ENCODE measurements around the gene KCNJ10.

Gene KCNJ10

DNA sequence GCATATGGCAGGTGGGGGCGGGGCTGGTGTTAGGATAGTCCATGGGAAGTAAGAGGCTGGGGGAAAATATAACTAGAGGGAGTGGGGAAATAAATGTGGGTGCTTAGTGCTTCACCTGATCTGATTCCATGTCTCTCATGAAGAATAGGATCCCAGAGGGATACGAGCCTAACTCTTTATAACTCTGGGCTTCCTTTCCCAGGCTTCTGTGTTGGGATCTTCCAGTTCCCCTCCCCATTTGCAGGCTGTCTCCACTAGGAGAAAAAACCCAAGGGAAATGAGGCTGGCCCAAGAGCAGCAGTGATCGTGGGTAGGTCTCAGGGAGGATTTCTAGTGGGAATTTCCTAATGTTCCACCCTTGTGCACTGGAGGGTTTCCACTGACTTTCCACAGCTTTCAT, 13.0 kb upstream of the KCNJ10 start:
- H3K4me1 Mint-ChIP-seq: peaks cover 11 to 25% of the 10 kb centered on the region in 2 donors
- DNase-seq (no peak), ATAC-seq (replicated peaks) (no peak)
- H3K4me3 Mint-ChIP-seq: peak overlapping the region in 1 of 2 donors; percentile 21
- H3K36me3 Mint-ChIP-seq: peaks cover 2 to 11% of the 10 kb centered on the region in 2 donors
- no peak overlapping the region for H3K27ac Mint-ChIP-seq
- H3K9me3 Mint-ChIP-seq: no peaks in the 10 kb centered on the region
- peaks cover 37 to 51% of the 10 kb centered on the region in 2 donors for H3K27me3 Mint-ChIP-seq

DNA sequence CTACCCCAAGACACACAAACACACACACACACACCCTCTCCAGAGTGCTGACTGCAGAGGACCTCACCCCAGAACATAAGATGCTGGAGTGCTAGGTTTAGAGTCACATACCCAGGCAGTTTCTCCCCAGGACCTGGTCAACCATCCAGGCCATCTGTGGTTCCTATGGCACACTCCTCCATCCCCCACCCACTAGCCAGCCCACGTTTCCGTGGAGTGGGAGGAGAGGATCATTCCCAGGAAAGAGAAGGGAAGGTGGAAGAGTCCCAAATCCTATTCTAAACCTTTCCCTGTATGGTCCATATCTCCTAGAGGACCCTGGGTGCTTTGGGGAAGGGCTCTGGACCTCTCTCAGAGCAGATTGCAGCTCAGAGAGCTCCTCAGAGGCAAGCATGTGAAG, 12.5 kb upstream of the KCNJ10 start:
- DNase-seq (no peak), ATAC-seq (replicated peaks) (no peak)
- Mint-ChIP-seq H3K36me3 (peaks cover 2 to 11% of the 10 kb centered on the region in 2 donors), H3K9me3 (no peaks in the 10 kb centered on the region), H3K4me1 (peaks cover 11 to 25% of the 10 kb centered on the region in 2 donors), H3K27me3 (peaks cover 38 to 54% of the 10 kb centered on the region in 2 donors), H3K27ac (no peak overlapping the region), H3K4me3 (no peak overlapping the region)

DNA sequence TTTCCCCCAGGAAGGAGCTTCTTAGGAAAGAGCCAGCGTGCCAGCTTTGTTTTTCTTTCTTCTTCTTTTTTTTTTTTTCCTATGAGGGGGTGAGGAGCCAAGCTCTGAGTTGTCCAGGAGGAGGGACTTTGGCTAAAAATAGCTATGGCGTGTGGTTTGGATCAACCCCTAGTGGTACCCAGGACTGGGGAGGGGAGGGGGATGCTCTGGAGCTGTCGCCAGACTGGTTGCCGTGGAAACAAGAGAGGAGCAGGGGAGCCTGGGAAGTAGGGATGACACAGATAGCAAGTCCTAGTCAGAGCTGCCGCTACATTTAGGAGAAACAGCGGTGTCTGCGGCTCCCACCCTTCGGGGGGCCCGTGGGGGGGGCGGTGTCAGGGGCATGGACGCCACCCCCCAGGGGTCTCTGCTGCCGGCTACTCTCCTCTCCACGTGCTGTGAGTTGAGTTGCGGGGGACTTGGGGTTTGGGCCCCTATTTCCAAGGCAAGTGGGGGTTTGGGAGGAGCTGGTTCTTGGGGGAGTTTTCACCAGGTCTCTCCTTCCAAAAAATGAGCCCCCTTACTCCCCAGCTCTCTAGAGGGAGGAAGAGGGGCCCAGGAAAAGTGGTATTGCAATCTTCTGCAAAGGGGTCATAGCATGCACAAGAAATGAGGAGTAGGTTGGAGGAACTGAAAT, 11.4 kb upstream of the KCNJ10 start, which contains the start of gene KCNJ9:
Gene KCNJ9 (plus strand): TSS at position 278 of the 676 bp plus-strand sequence. CDS start 2,493 bp downstream, outside the sequence.
- peaks cover 11 to 25% of the 10 kb centered on the region in 2 donors for H3K4me1 Mint-ChIP-seq
- no peak for ATAC-seq (replicated peaks)
- no peak within 1 kb of the TSS for H3K27ac Mint-ChIP-seq
- H3K9me3 Mint-ChIP-seq: no peaks in the 10 kb centered on the region
- no peak within 1 kb of the TSS for H3K4me3 Mint-ChIP-seq
- no peak for DNase-seq
- peaks cover 2 to 3% of the 10 kb centered on the region in 2 donors for H3K36me3 Mint-ChIP-seq
- H3K27me3 Mint-ChIP-seq: peaks cover 42 to 58% of the 10 kb centered on the region in 2 donors

GRCh38 chr1:160080381-160081100, 10.6 kb upstream of the KCNJ10 start:
- H3K27me3 Mint-ChIP-seq: peaks cover 49 to 67% of the 10 kb centered on the region in 2 donors

GRCh38 chr1:160079448-160079847, 9.5 kb upstream of the KCNJ10 start:
- H3K4me1 Mint-ChIP-seq: peaks cover 8 to 18% of the 10 kb centered on the region in 2 donors
- H3K9me3 Mint-ChIP-seq: no peaks in the 10 kb centered on the region
- ATAC-seq (replicated peaks) (no peak), DNase-seq (no peak)
- no peaks in the 10 kb centered on the region for H3K36me3 Mint-ChIP-seq
- H3K27me3 Mint-ChIP-seq: peaks cover 49 to 77% of the 10 kb centered on the region in 2 donors
- H3K4me3 Mint-ChIP-seq: no peak overlapping the region
- no peak overlapping the region for H3K27ac Mint-ChIP-seq

More at GRCh38 chr1:160080381-160081100, 10.6 kb upstream of the KCNJ10 start:
- H3K9me3 Mint-ChIP-seq: no peaks in the 10 kb centered on the region
- no peak overlapping the region for H3K27ac Mint-ChIP-seq
- peaks cover 9 to 20% of the 10 kb centered on the region in 2 donors for H3K4me1 Mint-ChIP-seq
- no peak for ATAC-seq (replicated peaks)
- DNase-seq: no peak
- no peak overlapping the region for H3K4me3 Mint-ChIP-seq
- peaks cover 0 to under 1% of the 10 kb centered on the region in 2 donors for H3K36me3 Mint-ChIP-seq

- Mint-ChIP-seq H3K9me3 (no peaks in the 10 kb centered on the region), H3K36me3 (no peaks in the 10 kb centered on the region), H3K27me3 (peaks cover 49 to 80% of the 10 kb centered on the region in 2 donors), H3K4me3 (no peak overlapping the region), H3K27ac (no peak overlapping the region), H3K4me1 (peaks cover 5 to 13% of the 10 kb centered on the region in 2 donors)
- DNase-seq (peak; percentile 37), ATAC-seq (replicated peaks) (peak; percentile 84 to 90)
These were observed 8.7 kb upstream of the KCNJ10 start for GRCh38 chr1:160078512-160079195.

DNA sequence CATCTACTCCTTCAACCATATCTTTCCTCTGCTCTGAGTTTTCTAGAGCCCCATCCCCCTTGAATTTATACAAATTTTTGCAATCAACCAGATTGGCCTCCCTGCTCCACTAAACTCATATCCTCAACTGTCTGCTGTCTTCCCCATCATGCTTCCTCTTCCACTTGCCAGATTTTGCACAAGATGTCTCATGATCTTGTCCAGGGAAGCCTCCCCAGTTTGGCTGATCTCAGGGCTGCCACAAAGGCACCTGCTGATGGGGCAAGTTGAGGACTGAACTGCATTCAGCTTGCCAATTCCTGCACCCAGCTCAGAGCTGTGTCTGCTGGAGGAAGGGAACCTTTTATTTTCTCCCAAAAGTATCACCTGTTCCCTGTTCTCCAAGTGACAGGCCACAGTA, 7.5 kb upstream of the KCNJ10 start:
- no peaks in the 10 kb centered on the region for H3K9me3 Mint-ChIP-seq
- ATAC-seq (replicated peaks): no peak
- H3K27me3 Mint-ChIP-seq: peaks cover 50 to 70% of the 10 kb centered on the region in 2 donors
- H3K4me3 Mint-ChIP-seq: no peak overlapping the region
- no peak for DNase-seq
- H3K4me1 Mint-ChIP-seq: peaks cover 5 to 13% of the 10 kb centered on the region in 2 donors
- H3K36me3 Mint-ChIP-seq: no peaks in the 10 kb centered on the region
- H3K27ac Mint-ChIP-seq: no peak overlapping the region

DNA sequence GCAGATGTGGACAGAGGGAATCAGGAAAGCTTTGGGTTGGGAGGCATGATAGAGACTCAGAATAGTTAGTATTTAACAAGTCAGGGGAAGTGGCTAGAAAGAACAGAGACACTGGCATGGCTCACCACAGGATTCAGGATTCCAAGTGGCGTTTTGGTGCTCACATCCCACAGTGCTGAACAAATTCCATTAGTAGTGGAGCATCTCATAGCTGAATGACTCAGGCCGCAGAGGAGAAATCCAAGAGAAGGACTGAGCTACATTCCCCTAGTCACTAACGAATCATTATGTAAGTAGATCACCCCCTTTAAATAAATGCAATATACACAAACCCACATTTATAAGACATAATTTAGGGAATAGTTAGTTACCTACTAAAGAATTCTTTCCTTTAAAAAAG, 6.3 kb upstream of the KCNJ10 start:
- H3K27me3 Mint-ChIP-seq: peaks cover 49 to 68% of the 10 kb centered on the region in 2 donors
- peaks cover 6 to 20% of the 10 kb centered on the region in 2 donors for H3K4me1 Mint-ChIP-seq
- H3K36me3 Mint-ChIP-seq: no peaks in the 10 kb centered on the region
- H3K4me3 Mint-ChIP-seq: no peak overlapping the region
- DNase-seq: no peak
- no peak for ATAC-seq (replicated peaks)
- H3K9me3 Mint-ChIP-seq: no peaks in the 10 kb centered on the region
- no peak overlapping the region for H3K27ac Mint-ChIP-seq

- Mint-ChIP-seq H3K4me3 (no peak overlapping the region), H3K27me3 (peaks cover 46 to 67% of the 10 kb centered on the region in 2 donors), H3K4me1 (peaks cover 5 to 16% of the 10 kb centered on the region in 2 donors), H3K9me3 (no peaks in the 10 kb centered on the region), H3K27ac (no peak overlapping the region), H3K36me3 (no peaks in the 10 kb centered on the region)
- ATAC-seq (replicated peaks) (no peak), DNase-seq (no peak)
These were observed 5.9 kb upstream of the KCNJ10 start for GRCh38 chr1:160075836-160076235.

DNA sequence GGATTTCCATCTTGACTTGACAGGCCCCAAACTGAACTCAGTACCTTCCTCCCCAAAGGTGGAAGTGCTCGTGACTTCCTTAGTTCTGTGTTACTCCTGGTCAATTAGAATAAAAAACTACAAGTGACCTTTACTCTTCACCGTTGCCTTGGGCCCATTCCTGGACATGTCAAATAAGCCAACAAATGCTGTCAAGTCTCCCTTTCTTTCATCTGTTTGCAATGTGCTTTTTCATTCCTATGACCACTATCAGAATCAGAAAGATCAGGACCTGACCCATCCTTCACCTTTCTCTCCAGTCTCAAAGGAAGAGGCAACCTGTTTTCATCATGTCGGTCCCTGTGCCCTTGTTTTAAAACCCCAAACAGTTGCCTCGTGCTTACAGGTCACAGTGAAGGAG, 4.9 kb upstream of the KCNJ10 start:
- no peaks in the 10 kb centered on the region for H3K9me3 Mint-ChIP-seq
- H3K27me3 Mint-ChIP-seq: peaks cover 46 to 67% of the 10 kb centered on the region in 2 donors
- DNase-seq: no peak

GRCh38 chr1:160071289-160071688, 1.3 kb upstream of the KCNJ10 start:
- H3K4me1 Mint-ChIP-seq: peaks cover 11 to 25% of the 10 kb centered on the region in 2 donors
- no peaks in the 10 kb centered on the region for H3K9me3 Mint-ChIP-seq
- no peak for DNase-seq
- no peak overlapping the region for H3K4me3 Mint-ChIP-seq
- ATAC-seq (replicated peaks): no peak
- H3K36me3 Mint-ChIP-seq: peaks cover 0 to 1% of the 10 kb centered on the region in 2 donors
- H3K27ac Mint-ChIP-seq: no peak overlapping the region
- peaks cover 57 to 77% of the 10 kb centered on the region in 2 donors for H3K27me3 Mint-ChIP-seq

More for the DNA sequence above, 4.9 kb upstream of the KCNJ10 start:
- Mint-ChIP-seq H3K27ac (no peak overlapping the region), H3K4me3 (no peak overlapping the region), H3K4me1 (peaks cover 11 to 24% of the 10 kb centered on the region in 2 donors), H3K36me3 (peaks cover 0 to 1% of the 10 kb centered on the region in 2 donors)
- ATAC-seq (replicated peaks): no peak

- Mint-ChIP-seq H3K27ac (peak overlapping the region; percentile 10), H3K4me1 (peaks cover 11 to 25% of the 10 kb centered on the region in 2 donors)
- no peak for DNase-seq
These were observed 543 bp upstream of the KCNJ10 start for GRCh38 chr1:160070243-160071163.

DNA sequence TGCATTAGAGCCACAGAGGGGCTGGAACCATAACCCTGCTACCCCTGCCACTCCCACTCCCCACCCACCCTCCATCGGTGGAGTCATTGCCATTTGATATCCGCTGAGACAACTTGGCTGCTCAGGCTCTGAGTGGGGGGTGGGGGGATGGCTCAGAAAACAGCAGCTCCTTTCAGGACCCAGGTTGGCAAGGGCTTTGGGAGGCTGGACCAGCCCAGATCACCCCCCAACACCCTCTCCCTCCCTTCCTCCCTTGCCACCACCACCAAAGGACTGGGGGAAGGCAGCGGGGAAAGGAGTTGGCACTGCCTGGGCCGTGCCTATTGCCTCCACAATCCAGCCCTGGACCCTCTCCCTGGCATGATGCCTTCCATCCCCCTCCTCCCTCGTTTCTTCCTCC, 1.7 kb downstream of the KCNJ10 start:
- peaks cover 0 to 1% of the 10 kb centered on the region in 2 donors for H3K36me3 Mint-ChIP-seq
- no peak overlapping the region for H3K27ac Mint-ChIP-seq
- H3K27me3 Mint-ChIP-seq: peaks cover 55 to 69% of the 10 kb centered on the region in 2 donors
- ATAC-seq (replicated peaks) (no peak), DNase-seq (no peak)
- H3K4me3 Mint-ChIP-seq: no peak overlapping the region
- peaks cover 11 to 25% of the 10 kb centered on the region in 2 donors for H3K4me1 Mint-ChIP-seq
- no peaks in the 10 kb centered on the region for H3K9me3 Mint-ChIP-seq

More at GRCh38 chr1:160070243-160071163, 543 bp upstream of the KCNJ10 start:
- Mint-ChIP-seq H3K27me3 (peaks cover 55 to 76% of the 10 kb centered on the region in 2 donors), H3K36me3 (peaks cover 0 to 1% of the 10 kb centered on the region in 2 donors), H3K4me3 (peak overlapping the region; percentile 85 to 94), H3K9me3 (no peaks in the 10 kb centered on the region)
- peak; percentile 73 to 86 for ATAC-seq (replicated peaks)
